ENCODE measurements around the gene ZNF385B.

- TF ChIP-seq, protein P1, sequence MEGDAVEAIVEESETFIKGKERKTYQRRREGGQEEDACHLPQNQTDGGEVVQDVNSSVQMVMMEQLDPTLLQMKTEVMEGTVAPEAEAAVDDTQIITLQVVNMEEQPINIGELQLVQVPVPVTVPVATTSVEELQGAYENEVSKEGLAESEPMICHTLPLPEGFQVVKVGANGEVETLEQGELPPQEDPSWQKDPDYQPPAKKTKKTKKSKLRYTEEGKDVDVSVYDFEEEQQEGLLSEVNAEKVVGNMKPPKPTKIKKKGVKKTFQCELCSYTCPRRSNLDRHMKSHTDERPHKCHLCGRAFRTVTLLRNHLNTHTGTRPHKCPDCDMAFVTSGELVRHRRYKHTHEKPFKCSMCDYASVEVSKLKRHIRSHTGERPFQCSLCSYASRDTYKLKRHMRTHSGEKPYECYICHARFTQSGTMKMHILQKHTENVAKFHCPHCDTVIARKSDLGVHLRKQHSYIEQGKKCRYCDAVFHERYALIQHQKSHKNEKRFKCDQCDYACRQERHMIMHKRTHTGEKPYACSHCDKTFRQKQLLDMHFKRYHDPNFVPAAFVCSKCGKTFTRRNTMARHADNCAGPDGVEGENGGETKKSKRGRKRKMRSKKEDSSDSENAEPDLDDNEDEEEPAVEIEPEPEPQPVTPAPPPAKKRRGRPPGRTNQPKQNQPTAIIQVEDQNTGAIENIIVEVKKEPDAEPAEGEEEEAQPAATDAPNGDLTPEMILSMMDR (IDR thresholded peaks at IDR 0.05), result no peak
- no peak for TF ChIP-seq POLR2A (IDR thresholded peaks at IDR 0.05)
Measured at GRCh38 chr2:179565807-179566206, 295.6 kb downstream of the ZNF385B start.

All from uterus (tissue), 2 donors.